HS-27A (cell line): ENCODE results near the gene C11orf98.
A peak's percentile ranks its signal among the peaks of the same experiment; 100 is the strongest.
"Not testable (repeated sequence)": the region's sequence is repeated elsewhere in the genome, so short reads cannot be mapped to it uniquely, and the experiment has no call there.

Experiments
- DNase-seq: peaks from one replicate; pipeline ENCODE4 v3.0.0-alpha.2; 2012; ENCODE audit warnings: low read depth, missing footprints

The C11orf98 gene

GRCh38 chr11:62650283-62650682 is 14.7 kb downstream of the C11orf98 start:
- not testable (repeated sequence) for DNase-seq

- no peak for DNase-seq
These were observed 15.5 kb downstream of the C11orf98 start for GRCh38 chr11:62649486-62649885.

- DNase-seq: no peak
These were observed 16.0 kb downstream of the C11orf98 start for GRCh38 chr11:62648967-62649364.

- DNase-seq: no peak
These were observed 16.6 kb downstream of the C11orf98 start for GRCh38 chr11:62648185-62648966.

GRCh38 chr11:62647609-62648005 is 17.4 kb downstream of the C11orf98 start:
- DNase-seq: no peak

GRCh38 chr11:62646825-62647608 is 18.0 kb downstream of the C11orf98 start:
- DNase-seq: no peak

- DNase-seq: peak; percentile 95
These were observed 18.8 kb downstream of the C11orf98 start, which contains the start of gene GANAB for GRCh38 chr11:62645946-62646824. Gene GANAB (minus strand): TSS chr11:62646613. CDS start chr11:62646599, 14 bp downstream.

- no peak for DNase-seq
These were observed 19.4 kb downstream of the C11orf98 start for GRCh38 chr11:62645671-62645945.

GRCh38 chr11:62644220-62644619 is 20.8 kb downstream of the C11orf98 start:
- no peak for DNase-seq

GRCh38 chr11:62632492-62632891 is 32.5 kb downstream of the C11orf98 start:
- DNase-seq: no peak

GRCh38 chr11:62627713-62628112 is 37.3 kb downstream of the C11orf98 start:
- no peak for DNase-seq

- DNase-seq: no peak
These were observed 42.4 kb downstream of the C11orf98 start for GRCh38 chr11:62622476-62623089.

- DNase-seq: peak; percentile 99
These were observed 43.2 kb downstream of the C11orf98 start, which contains the start of gene B3GAT3 for GRCh38 chr11:62621567-62622470. Gene B3GAT3 (minus strand): TSS chr11:62621986. CDS start chr11:62621947, 39 bp downstream.

- DNase-seq: no peak
These were observed 43.9 kb downstream of the C11orf98 start for GRCh38 chr11:62621027-62621566.

- not testable (repeated sequence) for DNase-seq
These were observed 48.1 kb downstream of the C11orf98 start for GRCh38 chr11:62616957-62617356.

GRCh38 chr11:62615521-62615920 is 49.5 kb downstream of the C11orf98 start:
- no peak for DNase-seq

- no peak for DNase-seq
These were observed 50.7 kb downstream of the C11orf98 start for GRCh38 chr11:62614275-62614674.

- DNase-seq: no peak
These were observed 51.7 kb downstream of the C11orf98 start for GRCh38 chr11:62613291-62613778.
